ENCODE results near the gene DUSP9.

GRCh38 chrX:153608376-153608775 is 38.6 kb upstream of the DUSP9 start:
- TF ChIP-seq ZNF274 (IDR thresholded peaks at IDR 0.05; ENCODE audit: low read depth, low read length), result no peak
- TF ChIP-seq SUZ12 (IDR thresholded peaks at IDR 0.05; ENCODE audit: extremely low read depth, insufficient read depth, insufficient read length), result no peak

Measured in NT2/D1 (cell line).